ENCODE measurements around the gene TTLL1. TPM values are rescaled to one million over a fixed set of nuclear protein-coding genes. Genes with fewer than 3 reads are reported as not detected.

TTLL1 gene
- total and polyA plus RNA-seq, 2 of the 4 experiments (the other 2 are of a cell fraction): 10.8 to 13.2 TPM

- no peaks in the 10 kb centered on the region for H3K4me1 ChIP-seq (ENCODE audit: control insufficient read depth, insufficient read depth, low read length)
- H2BK120ac ChIP-seq (ENCODE audit: low read depth, low read length): no peak overlapping the region
- intact Hi-C loops (cut with micrococcal nuclease) (no loop called here), in situ Hi-C loops (cut with MboI; ENCODE audit: low sequenced_read_pairs) (no loop called here), dilution Hi-C loops (cut with HindIII; ENCODE audit: low sequenced_read_pairs, unreplicated experiment) (no loop called here)
- H3K23ac ChIP-seq (ENCODE audit: low read depth, low read length): no peak overlapping the region
- H3K9me3 ChIP-seq (ENCODE audit: control insufficient read depth, insufficient read depth, low read length): no peaks in the 10 kb centered on the region
- H2AFZ ChIP-seq (replicated peaks; ENCODE audit: low read length, poor library complexity): no peak overlapping the region
- no peak overlapping the region for H3K4me2 ChIP-seq (ENCODE audit: low read depth, low read length)
- no peak overlapping the region for H4K5ac ChIP-seq (ENCODE audit: low read depth, low read length)
- H2BK15ac ChIP-seq (ENCODE audit: low read depth, low read length): no peak overlapping the region
- peaks cover 3% of the 10 kb centered on the region; the same call in 1 of the 2 replicates for H3K9me1 ChIP-seq (ENCODE audit: insufficient read depth, low read length)
- no peak overlapping the region for H2BK5ac ChIP-seq (ENCODE audit: low read depth, low read length, poor library complexity, severe bottlenecking)
- peaks cover 3% of the 10 kb centered on the region; the same call in 1 of the 2 replicates for H4K20me1 ChIP-seq (ENCODE audit: insufficient read depth, low read length)
- no peak overlapping the region for H3K27ac ChIP-seq (ENCODE audit: insufficient read depth, low read length)
- H3K27me3 ChIP-seq (ENCODE audit: control insufficient read depth, insufficient read depth, low read length): no peaks in the 10 kb centered on the region
- H3K4me3 ChIP-seq (ENCODE audit: insufficient read depth, low read depth, low read length): no peak overlapping the region
- H3K9ac ChIP-seq (ENCODE audit: low read depth, low read length): no peak overlapping the region
- no peak overlapping the region for H4K91ac ChIP-seq (ENCODE audit: insufficient read depth, low read depth, low read length)
- TF ChIP-seq POLR2A (IDR thresholded peaks at IDR 0.05; ENCODE audit: low read depth, low read length) (no peak), SMC3 (IDR thresholded peaks at IDR 0.05; ENCODE audit: low read depth, low read length) (no peak), MAFK (IDR thresholded peaks at IDR 0.05; ENCODE audit: low read depth, low read length) (no peak), NFE2L2 (IDR thresholded peaks at IDR 0.05; ENCODE audit: low read depth, low read length) (no peak), RFX5 (IDR thresholded peaks at IDR 0.05; ENCODE audit: low read depth, low read length) (no peak), USF2 (IDR thresholded peaks at IDR 0.05; ENCODE audit: low read depth, low read length) (no peak), RAD21 (IDR thresholded peaks at IDR 0.05; ENCODE audit: low read length) (no peak), BHLHE40 (IDR thresholded peaks at IDR 0.05; ENCODE audit: low read depth, low read length) (no peak), MXI1 (IDR thresholded peaks at IDR 0.05; ENCODE audit: borderline replicate concordance, low read depth, low read length) (no peak), CEBPB (IDR thresholded peaks at IDR 0.05; ENCODE audit: low read depth, low read length) (no peak), ELK1 (IDR thresholded peaks at IDR 0.05; ENCODE audit: borderline replicate concordance, low read depth, low read length) (no peak), FOS (IDR thresholded peaks at IDR 0.05; ENCODE audit: low read depth, low read length) (no peak)
- no peaks in the 10 kb centered on the region; the same call in 1 of the 2 replicates for H3K36me3 ChIP-seq (ENCODE audit: control insufficient read depth, insufficient read depth, low read length)
- no peak for ATAC-seq (ENCODE audit: low read depth)
- H2AK9ac ChIP-seq (replicated peaks; ENCODE audit: low read depth, low read length, poor library complexity): no peak overlapping the region
- H3K14ac ChIP-seq (replicated peaks; ENCODE audit: low read depth, low read length): no peak overlapping the region
- WGBS, 2 experiments (ENCODE audit: extremely low coverage in 2 of 2, insufficient read length in 1 of 2): 97% methylated on average over 4 of the region's 14 CpGs; no CpG with 5 or more reads in 1 of the 2 experiments
- ChIA-PET CTCF (no interaction called here), POLR2A (ENCODE audit: unreplicated experiment) (no interaction called here)
- BruUV-seq (replicated peaks): no TSS peak
- H4K8ac ChIP-seq (ENCODE audit: low read depth in 2 of 2, low read length in 2 of 2): no peak overlapping the region
- H3K79me1 ChIP-seq (ENCODE audit: low read depth in 1 of 2, low read length in 2 of 2): no peaks in the 10 kb centered on the region
- H3K56ac ChIP-seq (ENCODE audit: extremely low read depth, insufficient read depth, low read length): no peak overlapping the region
- H2BK20ac ChIP-seq (ENCODE audit: low read depth, low read length): no peak overlapping the region
- no peak for DNase-seq
- H3K18ac ChIP-seq (ENCODE audit: low read depth, low read length): no peak overlapping the region
- no peak overlapping the region for H2AK5ac ChIP-seq (ENCODE audit: low read depth, low read length)
- H3K4ac ChIP-seq (ENCODE audit: low read depth, low read length): no peak overlapping the region
Measured at GRCh38 chr22:43079742-43080141, 9.4 kb downstream of the TTLL1 start.
